GM21529 (cell line): Measurements from ENCODE around the gene BMF.

Experiments
- ATAC-seq: cut with Tn5 transposase; IDR thresholded peaks from one replicate; pipeline ENCODE4 v1.9.1; 2021; ENCODE audit not compliant: unreplicated experiment

The BMF gene

GRCh38 chr15:40104296-40104864 lies 4.3 kb downstream of the BMF start:
- ATAC-seq = no peak

GRCh38 chr15:40103864-40104271 lies 4.8 kb downstream of the BMF start:
- no peak for ATAC-seq

DNA sequence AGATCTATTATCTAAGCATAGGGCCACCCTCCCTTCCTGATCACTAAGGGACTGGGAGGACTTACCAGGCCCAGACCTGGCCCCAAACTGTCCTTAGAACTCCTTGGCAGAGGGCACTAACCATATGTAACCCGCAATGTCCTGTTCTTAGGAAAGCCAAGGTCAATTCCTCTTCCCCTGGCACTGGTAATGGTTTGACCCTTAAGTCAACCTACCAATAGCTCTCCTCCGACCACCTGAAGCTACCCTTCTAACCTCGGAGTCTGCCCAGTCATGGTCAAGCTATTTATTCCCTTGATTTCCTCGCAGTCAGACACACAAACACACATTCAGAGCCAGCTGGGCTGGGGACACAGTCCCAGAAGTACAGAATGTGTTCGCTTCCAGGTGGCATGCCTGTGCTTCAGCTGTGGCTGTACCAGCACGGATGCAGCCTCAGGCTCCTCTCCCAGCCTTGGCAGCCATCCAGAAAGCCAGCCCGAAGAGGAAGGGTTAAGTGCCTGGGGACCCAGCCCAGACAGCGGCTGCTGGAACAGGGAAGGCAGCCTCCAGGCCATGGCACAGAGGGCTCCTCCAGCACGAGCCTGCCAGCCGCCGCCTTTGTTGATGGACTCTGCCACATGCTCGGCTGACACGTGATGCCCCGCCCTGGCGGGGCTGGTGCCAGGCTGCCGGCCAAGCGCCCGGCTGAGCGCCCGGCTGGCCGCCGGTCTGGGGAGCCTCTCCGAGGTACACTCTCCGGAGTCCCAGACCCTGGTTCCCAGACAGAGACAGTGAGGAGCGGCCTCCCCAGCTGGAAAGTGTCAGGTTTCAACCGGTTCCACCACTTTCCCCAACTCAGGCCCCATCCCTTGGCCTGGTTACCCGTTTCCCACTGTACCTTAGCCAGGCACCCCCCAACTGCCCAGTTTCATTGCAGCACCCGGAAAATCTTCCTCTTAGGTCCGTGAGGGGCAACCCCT lies 5.5 kb downstream of the BMF start:
- no peak for ATAC-seq

- no peak for ATAC-seq
Measured at GRCh38 chr15:40100947-40101905, 7.5 kb downstream of the BMF start.

GRCh38 chr15:40100123-40100946 lies 8.3 kb downstream of the BMF start:
- ATAC-seq = no peak

DNA sequence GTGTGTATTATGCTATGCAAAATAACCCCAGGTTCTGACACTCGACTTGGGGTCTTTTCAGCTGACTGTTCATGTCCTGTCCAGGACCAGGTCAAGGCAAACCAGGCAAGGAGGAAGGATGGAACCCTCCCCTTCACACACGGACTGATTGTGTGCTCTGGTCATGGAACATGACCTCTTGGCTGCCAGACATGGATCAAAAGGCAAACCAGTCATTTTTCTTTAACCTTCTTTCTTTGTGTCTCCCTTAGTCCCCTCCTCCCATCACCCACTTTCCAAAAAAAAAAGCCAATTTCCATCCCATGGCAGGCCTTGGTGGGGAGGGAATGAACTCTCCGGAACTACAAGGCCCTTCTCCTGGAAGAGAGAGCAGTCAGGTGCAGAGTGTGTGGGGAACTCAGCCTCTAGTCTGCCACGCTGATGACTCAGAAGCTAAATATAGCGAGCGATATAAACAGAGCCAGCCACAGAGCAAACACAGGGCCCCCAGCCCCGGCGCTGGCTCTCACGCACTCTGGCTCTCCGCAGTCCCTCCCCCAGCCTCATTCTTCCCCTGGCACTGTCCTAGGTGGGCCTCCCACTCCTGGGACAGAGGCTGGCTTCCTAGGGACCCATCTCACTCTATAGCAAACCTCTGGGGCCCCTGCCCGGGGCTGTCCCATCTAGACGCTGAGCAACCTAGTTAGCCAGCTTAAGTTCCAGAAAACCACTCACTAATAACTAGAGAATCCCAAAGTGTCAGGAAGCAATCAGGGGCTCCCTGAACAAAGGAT lies 10.0 kb downstream of the BMF start:
- peak; percentile 71 for ATAC-seq

DNA sequence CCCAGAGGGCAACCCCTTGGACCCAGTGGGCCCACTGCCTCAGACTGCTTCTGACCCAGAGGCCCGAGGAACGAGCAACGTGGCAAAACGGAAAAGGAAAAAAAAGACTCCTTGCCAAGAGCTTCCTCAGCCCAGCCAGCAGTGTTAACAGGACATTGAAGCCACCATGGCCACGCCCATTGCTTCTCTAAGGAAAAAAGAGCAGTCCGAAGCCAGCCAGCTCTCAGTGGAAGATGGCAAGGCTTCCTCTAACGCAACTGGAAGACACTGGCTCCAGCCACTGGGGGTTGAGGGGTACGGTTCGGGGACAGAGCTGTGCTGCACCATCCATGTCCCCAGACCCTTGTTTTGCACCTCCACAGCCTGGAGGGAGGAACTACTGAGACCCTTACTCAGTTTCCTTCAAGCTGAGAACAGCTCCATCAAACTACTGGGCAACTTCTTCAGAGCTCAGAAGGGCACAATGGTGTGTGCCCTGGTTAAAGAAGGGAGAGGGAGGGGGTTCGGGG lies 10.7 kb downstream of the BMF start:
- no peak for ATAC-seq

- no peak for ATAC-seq
Measured at GRCh38 chr15:40097096-40097967, 11.3 kb downstream of the BMF start.

GRCh38 chr15:40096094-40096891 lies 12.4 kb downstream of the BMF start:
- peak; percentile 46 for ATAC-seq

- ATAC-seq = no peak
Measured at GRCh38 chr15:40095371-40096093, 13.1 kb downstream of the BMF start.

DNA sequence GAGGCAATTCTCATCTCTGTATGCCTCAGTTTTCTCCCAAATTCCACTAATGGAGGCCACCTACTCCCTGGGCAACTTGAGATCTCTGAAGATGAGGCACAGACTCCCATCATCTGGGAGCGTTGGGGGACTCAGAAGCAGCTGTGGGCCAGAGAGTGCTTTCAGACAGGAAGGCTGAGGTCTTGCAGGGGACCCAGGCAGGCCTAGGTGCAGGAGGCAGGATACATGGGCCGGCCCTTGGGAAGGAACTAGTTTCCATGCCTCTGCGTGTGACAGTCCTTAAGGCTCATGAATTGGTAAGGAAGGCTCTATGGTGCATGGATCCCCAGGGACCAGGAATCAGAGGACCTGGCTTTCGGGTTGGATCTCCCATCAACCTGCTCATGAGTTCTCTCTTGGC lies 14.5 kb downstream of the BMF start:
- no peak for ATAC-seq

DNA sequence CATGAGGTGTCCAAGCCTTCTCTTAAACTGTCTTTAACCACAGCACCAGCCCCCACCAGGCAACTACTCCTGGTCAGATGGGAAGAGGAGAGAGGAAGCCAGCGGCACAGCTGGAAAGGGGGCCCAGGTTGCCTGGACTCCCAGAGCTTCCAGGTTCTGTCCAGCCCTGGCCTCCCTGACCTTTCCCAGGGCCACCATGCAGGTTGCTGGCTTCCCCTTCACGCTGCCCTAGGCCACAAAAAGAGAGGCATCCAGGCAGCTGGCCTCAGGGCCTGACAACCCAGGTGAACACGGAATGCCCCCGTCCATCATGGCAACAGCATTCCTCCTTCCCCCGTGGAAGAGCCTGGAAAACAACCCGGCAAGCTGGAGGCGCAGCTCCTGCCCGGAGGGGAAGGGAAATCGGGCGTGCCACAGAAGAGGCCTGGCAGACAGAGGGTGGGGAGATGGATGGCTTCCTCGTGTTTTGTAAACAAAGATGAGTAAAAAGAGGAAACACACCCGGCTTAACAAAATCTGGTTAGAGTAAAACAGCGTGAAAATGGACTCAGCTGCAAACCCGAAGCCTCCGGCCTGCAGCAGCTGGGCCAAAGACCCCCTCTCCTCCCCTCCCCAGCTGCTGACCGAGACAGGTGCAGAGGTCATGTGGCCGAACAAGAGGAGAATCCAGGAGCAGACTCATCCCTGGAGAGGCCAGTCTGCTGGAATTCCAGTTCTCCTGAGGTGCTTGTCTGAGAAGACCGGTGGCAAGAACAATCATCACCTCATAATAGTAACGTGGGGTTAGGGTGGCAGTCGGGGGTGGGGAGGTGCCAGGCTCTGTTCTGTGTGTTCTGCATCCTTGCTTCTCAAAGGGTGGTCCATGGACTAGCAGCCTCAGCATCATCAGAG lies 15.5 kb downstream of the BMF start:
- no peak for ATAC-seq

GRCh38 chr15:40092256-40092978 lies 16.3 kb downstream of the BMF start:
- no peak for ATAC-seq

DNA sequence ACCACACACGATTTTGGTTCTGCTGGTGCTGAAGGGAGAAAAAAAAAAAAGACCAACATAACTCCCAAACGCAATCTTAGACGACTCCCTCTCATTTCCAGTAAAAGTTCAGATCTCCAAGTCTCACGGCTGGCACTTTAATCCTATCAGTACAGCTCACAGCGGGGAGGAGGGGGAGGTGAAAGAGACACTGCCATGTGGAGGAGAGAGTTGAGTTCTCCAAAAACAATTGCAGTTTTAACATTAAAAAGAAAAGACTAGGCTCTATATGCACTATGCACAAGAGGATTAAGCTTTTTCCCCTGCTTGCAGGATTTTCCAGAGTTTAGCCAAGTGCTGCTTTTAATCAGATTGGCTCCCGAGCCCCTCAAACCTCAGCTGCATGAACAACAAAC lies 16.8 kb downstream of the BMF start:
- no peak for ATAC-seq

GRCh38 chr15:40090774-40091455 lies 17.8 kb downstream of the BMF start:
- ATAC-seq = no peak
